ENCODE measurements around the gene CLDN34. TPM values are rescaled to one million over a fixed set of nuclear protein-coding genes. Genes with fewer than 3 reads are reported as not detected.

The CLDN34 gene
- polyA plus RNA-seq, 3 donors: 0.17 TPM; not detected in 2

DNA sequence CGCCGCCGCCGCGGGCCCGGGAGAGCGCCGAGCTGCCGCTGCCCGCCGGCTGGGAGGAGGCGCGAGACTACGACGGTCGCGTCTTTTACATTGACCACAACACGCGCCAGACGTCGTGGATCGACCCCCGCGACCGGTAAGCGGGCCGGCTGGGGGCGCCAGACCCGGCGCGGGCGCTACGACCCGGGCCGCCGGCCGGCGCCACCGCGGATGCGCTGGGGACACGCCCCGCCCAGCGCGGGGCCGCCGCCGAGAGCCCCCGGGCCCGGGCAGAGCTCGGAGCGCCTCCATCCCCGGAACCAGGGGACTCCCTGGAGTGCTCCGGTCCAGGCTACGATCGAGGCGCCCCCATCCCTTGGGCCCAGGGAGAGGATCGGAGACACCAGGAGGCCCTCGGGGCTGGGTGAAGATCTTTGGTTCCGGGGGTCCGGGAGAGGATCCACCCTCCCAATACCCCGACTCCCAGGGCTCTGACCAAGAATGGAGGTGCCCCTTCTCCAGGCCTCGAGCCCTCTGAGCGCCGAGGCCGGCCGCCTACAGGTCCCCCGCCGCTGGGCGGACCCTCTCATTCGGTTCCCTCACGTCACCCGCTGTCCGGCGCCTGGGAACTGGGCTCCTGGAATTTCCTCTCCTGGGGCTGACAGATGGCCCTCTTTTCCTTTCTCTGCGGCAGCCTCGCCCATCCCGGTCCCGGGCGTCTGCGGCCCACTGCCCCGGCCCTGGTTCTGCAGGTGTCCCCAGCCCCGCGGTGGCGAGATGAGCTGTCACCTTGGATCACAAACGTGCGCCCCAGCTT lies 48.8 kb downstream of the CLDN34 start:
- DNase-seq: no peak

GRCh38 chrX:10016519-10017132 lies 49.5 kb downstream of the CLDN34 start:
- DNase-seq: no peak

DNA sequence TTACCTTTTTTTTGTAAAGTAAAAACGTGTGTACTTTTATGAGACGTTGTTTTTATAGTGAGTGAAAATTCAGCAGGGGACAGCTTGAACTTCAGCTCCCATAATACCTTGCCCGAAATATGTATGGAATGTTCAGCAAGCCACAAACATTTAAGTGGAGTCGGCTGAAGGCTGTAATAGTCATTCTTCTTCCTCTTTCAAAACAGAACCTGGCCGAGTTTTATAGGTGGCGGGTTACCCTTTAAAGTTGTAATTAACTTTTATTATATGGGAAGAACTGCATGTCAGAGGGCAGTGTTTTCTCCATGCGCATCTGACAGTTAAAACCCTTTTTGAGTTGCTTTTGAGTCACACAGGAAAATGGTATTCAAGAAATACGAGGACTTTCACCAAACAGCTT lies 50.7 kb downstream of the CLDN34 start:
- DNase-seq: peak; percentile 40

Other genes starting within 250 kb of the CLDN34 start
- 10 to 100 TPM; 13.3 to 15.1 (median 13.5) TPM for gene GPR143, start 201.5 kb upstream of the CLDN34 start, polyA plus RNA-seq (ENCODE audit: insufficient read length in 3 of 3)
- 10 to 100 TPM; 17.2 to 19.9 (median 19.8) TPM for gene SHROOM2, start 180.9 kb upstream of the CLDN34 start, polyA plus RNA-seq (ENCODE audit: insufficient read length in 3 of 3)
- 1 to 10 TPM; 4.2 to 4.7 (median 4.2) TPM for gene CLCN4, start 189.6 kb downstream of the CLDN34 start, polyA plus RNA-seq (ENCODE audit: insufficient read length in 3 of 3)